NB4 (cell line): ENCODE data around the gene IFNK.

Experiments
- DNase-seq: peaks from one replicate; pipeline ENCODE4 v3.0.0; 2010; ENCODE audit warnings: low read depth
- H3K4me3 ChIP-seq: one replicate; pipeline ENCODE4 v1.5.1; 2011; ENCODE audit warnings: mild to moderate bottlenecking, low read depth, low read length, moderate library complexity
- MYC ChIP-seq: IDR thresholded peaks from 2 replicates; pipeline ENCODE4 v1.6.1; 2011; ENCODE audit warnings: low read depth, low read length
- POLR2A ChIP-seq: IDR thresholded peaks from 2 replicates; pipeline ENCODE4 v1.6.1; 2011; ENCODE audit warnings: mild to moderate bottlenecking; ENCODE audit not compliant: insufficient read length; ENCODE audit errors: extremely low read depth
- TF ChIP-seq, protein P1 (sequence below): IDR thresholded peaks from one replicate; pipeline ENCODE4 v1.5.1; 2012; ENCODE audit warnings: low read depth, low read length
- TF ChIP-seq, protein P2 (sequence below): IDR thresholded peaks from 2 replicates; pipeline ENCODE4 v1.6.1; 2011; ENCODE audit warnings: low read depth, low read length

Gene IFNK

GRCh38 chr9:27527702-27528075, 3.6 kb downstream of the IFNK start:
- DNase-seq: no peak
- TF ChIP-seq, protein P1, sequence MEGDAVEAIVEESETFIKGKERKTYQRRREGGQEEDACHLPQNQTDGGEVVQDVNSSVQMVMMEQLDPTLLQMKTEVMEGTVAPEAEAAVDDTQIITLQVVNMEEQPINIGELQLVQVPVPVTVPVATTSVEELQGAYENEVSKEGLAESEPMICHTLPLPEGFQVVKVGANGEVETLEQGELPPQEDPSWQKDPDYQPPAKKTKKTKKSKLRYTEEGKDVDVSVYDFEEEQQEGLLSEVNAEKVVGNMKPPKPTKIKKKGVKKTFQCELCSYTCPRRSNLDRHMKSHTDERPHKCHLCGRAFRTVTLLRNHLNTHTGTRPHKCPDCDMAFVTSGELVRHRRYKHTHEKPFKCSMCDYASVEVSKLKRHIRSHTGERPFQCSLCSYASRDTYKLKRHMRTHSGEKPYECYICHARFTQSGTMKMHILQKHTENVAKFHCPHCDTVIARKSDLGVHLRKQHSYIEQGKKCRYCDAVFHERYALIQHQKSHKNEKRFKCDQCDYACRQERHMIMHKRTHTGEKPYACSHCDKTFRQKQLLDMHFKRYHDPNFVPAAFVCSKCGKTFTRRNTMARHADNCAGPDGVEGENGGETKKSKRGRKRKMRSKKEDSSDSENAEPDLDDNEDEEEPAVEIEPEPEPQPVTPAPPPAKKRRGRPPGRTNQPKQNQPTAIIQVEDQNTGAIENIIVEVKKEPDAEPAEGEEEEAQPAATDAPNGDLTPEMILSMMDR: no peak
- TF ChIP-seq POLR2A (no peak), MYC (no peak)
- TF ChIP-seq, protein P2, sequence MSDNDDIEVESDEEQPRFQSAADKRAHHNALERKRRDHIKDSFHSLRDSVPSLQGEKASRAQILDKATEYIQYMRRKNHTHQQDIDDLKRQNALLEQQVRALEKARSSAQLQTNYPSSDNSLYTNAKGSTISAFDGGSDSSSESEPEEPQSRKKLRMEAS: no peak
- no peak overlapping the region for H3K4me3 ChIP-seq

- no peak overlapping the region for H3K4me3 ChIP-seq
- no peak for DNase-seq
- TF ChIP-seq, protein P2: no peak
- TF ChIP-seq POLR2A: no peak
- TF ChIP-seq, protein P1: no peak
- no peak for TF ChIP-seq MYC
Measured at GRCh38 chr9:27528076-27528885, 4.2 kb downstream of the IFNK start.

DNA sequence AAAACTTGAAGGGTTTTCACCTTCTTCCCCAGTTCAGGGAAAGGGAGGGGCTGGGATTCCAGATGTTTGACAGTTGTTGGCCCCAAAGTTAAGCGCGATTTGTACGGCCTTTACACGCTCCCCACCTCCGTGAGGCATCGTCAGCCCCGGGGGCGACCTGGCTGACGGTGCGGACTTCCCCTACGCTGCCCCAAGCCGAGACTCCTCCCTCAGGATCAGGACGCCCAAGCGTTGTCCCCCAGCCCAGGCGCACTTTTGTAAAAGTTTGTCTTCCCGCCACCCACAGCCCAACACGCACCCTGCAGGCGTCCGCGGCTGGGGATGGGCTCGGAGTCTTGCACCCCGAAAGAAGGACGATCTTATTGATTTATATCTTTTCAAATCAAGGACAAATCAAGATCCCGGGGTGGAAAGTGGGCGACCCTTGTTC, 4.8 kb downstream of the IFNK start:
- TF ChIP-seq MYC: no peak
- no peak for TF ChIP-seq POLR2A
- TF ChIP-seq, protein P1: no peak
- TF ChIP-seq, protein P2: no peak
- DNase-seq: peak; percentile 27
- H3K4me3 ChIP-seq: no peak overlapping the region

- DNase-seq: peak; percentile 78
- no peak for TF ChIP-seq MYC
- TF ChIP-seq POLR2A: no peak
- TF ChIP-seq, protein P1: peak; percentile 97
- TF ChIP-seq, protein P2: no peak; the same call in 1 of the 2 replicates
- no peak within 1 kb of the TSS for H3K4me3 ChIP-seq
Measured at GRCh38 chr9:27529316-27530278, 5.5 kb downstream of the IFNK start, which contains the start of gene MOB3B. Gene MOB3B (minus strand): TSS chr9:27529814. CDS start chr9:27455550, 74,264 bp downstream.

DNA sequence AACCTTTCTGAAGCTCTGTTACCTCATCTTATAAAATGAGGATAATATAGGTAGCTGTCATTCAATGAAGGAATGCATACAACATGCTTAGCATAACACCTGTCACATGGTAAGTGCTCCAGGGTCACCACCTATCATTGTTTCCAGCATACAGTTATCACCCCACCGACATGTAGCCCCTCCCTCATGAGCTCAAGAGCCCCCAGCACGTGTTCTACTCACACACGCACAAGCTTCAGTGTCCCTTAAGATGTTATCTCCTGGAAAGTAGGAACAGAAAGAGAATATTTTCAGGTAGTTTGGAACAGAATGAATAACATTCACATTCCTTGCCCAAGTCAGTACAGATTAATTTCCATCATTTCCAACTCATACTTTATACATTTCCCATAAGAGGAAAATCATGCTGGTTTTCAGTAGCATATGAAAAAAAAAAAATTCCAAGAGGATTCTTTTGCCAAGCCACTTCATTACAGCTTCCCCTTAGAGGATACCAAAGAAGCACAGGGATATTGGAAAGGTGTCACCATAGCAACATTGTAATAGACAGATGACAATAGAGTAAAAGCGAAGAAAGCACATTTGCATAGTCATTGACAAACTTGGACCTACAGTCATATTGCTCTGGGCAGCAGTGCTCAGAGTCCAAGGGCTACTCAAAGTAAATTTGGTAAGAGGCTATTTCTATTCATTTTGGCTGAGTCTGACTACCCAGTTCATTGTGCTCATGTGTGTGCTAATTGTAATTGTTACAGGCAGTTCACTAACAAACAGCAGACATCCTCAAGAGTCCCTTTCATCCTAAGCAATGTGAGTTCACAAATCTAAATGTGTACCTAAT, 7.0 kb downstream of the IFNK start:
- TF ChIP-seq MYC: no peak
- TF ChIP-seq, protein P2: no peak
- TF ChIP-seq POLR2A: no peak
- TF ChIP-seq, protein P1: no peak
- DNase-seq: no peak
- no peak overlapping the region for H3K4me3 ChIP-seq
